Measurements from ENCODE around the gene MED14.
"Not testable (repeated sequence)": the region's sequence is repeated elsewhere in the genome, so short reads cannot be mapped to it uniquely, and the experiment has no call there.

Gene MED14

GRCh38 chrX:40759374-40759773, 24.0 kb upstream of the MED14 start:
- Histone ChIP-seq H3K27ac (ENCODE audit: low read depth, low read length) (no peak overlapping the region), H3K9ac (ENCODE audit: low read depth, low read length) (no peak overlapping the region), H3K36me3 (ENCODE audit: control insufficient read depth, insufficient read depth, low read length) (no peaks in the 10 kb centered on the region), H3K9me3 (ENCODE audit: control insufficient read depth, insufficient read depth, low read length) (no peaks in the 10 kb centered on the region), H3K27me3 (ENCODE audit: control insufficient read depth, insufficient read depth, low read length) (no peaks in the 10 kb centered on the region), H3K4me1 (ENCODE audit: control insufficient read depth, insufficient read depth, low read length) (no peaks in the 10 kb centered on the region), H3K4me3 (ENCODE audit: low read depth, low read length) (no peak overlapping the region)

GRCh38 chrX:40757058-40757457, 21.7 kb upstream of the MED14 start:
- Histone ChIP-seq H3K9ac (ENCODE audit: low read depth, low read length) (no peak overlapping the region), H3K27ac (ENCODE audit: low read depth, low read length) (no peak overlapping the region), H3K36me3 (ENCODE audit: control insufficient read depth, insufficient read depth, low read length) (no peaks in the 10 kb centered on the region), H3K9me3 (ENCODE audit: control insufficient read depth, insufficient read depth, low read length) (peaks cover 3% of the 10 kb centered on the region; the same call in 1 of the 2 replicates), H3K4me1 (ENCODE audit: control insufficient read depth, insufficient read depth, low read length) (no peaks in the 10 kb centered on the region), H3K27me3 (ENCODE audit: control insufficient read depth, insufficient read depth, low read length) (no peaks in the 10 kb centered on the region), H3K4me3 (ENCODE audit: low read depth, low read length) (no peak overlapping the region)

GRCh38 chrX:40755291-40756249, 20.2 kb upstream of the MED14 start:
- Histone ChIP-seq H3K4me1 (ENCODE audit: control insufficient read depth, insufficient read depth, low read length) (no peaks in the 10 kb centered on the region), H3K27ac (ENCODE audit: low read depth, low read length) (no peak overlapping the region), H3K9me3 (ENCODE audit: control insufficient read depth, insufficient read depth, low read length) (peaks cover 5% of the 10 kb centered on the region; the same call in 1 of the 2 replicates), H3K36me3 (ENCODE audit: control insufficient read depth, insufficient read depth, low read length) (no peaks in the 10 kb centered on the region), H3K27me3 (ENCODE audit: control insufficient read depth, insufficient read depth, low read length) (no peaks in the 10 kb centered on the region), H3K4me3 (ENCODE audit: low read depth, low read length) (no peak overlapping the region), H3K9ac (ENCODE audit: low read depth, low read length) (no peak overlapping the region)

GRCh38 chrX:40749681-40750494, 14.5 kb upstream of the MED14 start:
- Histone ChIP-seq H3K36me3 (ENCODE audit: control insufficient read depth, insufficient read depth, low read length) (no peaks in the 10 kb centered on the region), H3K4me3 (ENCODE audit: low read depth, low read length) (no peak overlapping the region), H3K27me3 (ENCODE audit: control insufficient read depth, insufficient read depth, low read length) (no peaks in the 10 kb centered on the region), H3K4me1 (ENCODE audit: control insufficient read depth, insufficient read depth, low read length) (no peaks in the 10 kb centered on the region), H3K27ac (ENCODE audit: low read depth, low read length) (no peak overlapping the region), H3K9ac (ENCODE audit: low read depth, low read length) (no peak overlapping the region), H3K9me3 (ENCODE audit: control insufficient read depth, insufficient read depth, low read length) (peaks cover 5% of the 10 kb centered on the region; the same call in 1 of the 2 replicates)

- H3K9me3 ChIP-seq (ENCODE audit: control insufficient read depth, insufficient read depth, low read length) = peaks cover 5% of the 10 kb centered on the region; the same call in 1 of the 2 replicates
- no peaks in the 10 kb centered on the region for H3K27me3 ChIP-seq (ENCODE audit: control insufficient read depth, insufficient read depth, low read length)
- no peaks in the 10 kb centered on the region for H3K36me3 ChIP-seq (ENCODE audit: control insufficient read depth, insufficient read depth, low read length)
- H3K9ac ChIP-seq (ENCODE audit: low read depth, low read length) = no peak overlapping the region
- no peak overlapping the region for H3K27ac ChIP-seq (ENCODE audit: low read depth, low read length)
- no peaks in the 10 kb centered on the region for H3K4me1 ChIP-seq (ENCODE audit: control insufficient read depth, insufficient read depth, low read length)
- no peak overlapping the region for H3K4me3 ChIP-seq (ENCODE audit: low read depth, low read length)
These were observed 13.6 kb upstream of the MED14 start for GRCh38 chrX:40748977-40749376.

GRCh38 chrX:40746521-40746920, 11.2 kb upstream of the MED14 start:
- H3K27me3 ChIP-seq (ENCODE audit: control insufficient read depth, insufficient read depth, low read length) = no peaks in the 10 kb centered on the region
- no peak overlapping the region for H3K9ac ChIP-seq (ENCODE audit: low read depth, low read length)
- H3K4me3 ChIP-seq (ENCODE audit: low read depth, low read length) = no peak overlapping the region
- no peaks in the 10 kb centered on the region for H3K36me3 ChIP-seq (ENCODE audit: control insufficient read depth, insufficient read depth, low read length)
- no peaks in the 10 kb centered on the region for H3K4me1 ChIP-seq (ENCODE audit: control insufficient read depth, insufficient read depth, low read length)
- H3K9me3 ChIP-seq (ENCODE audit: control insufficient read depth, insufficient read depth, low read length) = peaks cover 5% of the 10 kb centered on the region; the same call in 1 of the 2 replicates
- no peak overlapping the region for H3K27ac ChIP-seq (ENCODE audit: low read depth, low read length)

- Histone ChIP-seq H3K27ac (ENCODE audit: low read depth, low read length) (peak overlapping the region; percentile 94), H3K27me3 (ENCODE audit: control insufficient read depth, insufficient read depth, low read length) (no peaks in the 10 kb centered on the region), H3K9ac (ENCODE audit: low read depth, low read length) (peak overlapping the region; percentile 62; the same call in 1 of the 2 replicates), H3K4me1 (ENCODE audit: control insufficient read depth, insufficient read depth, low read length) (no peaks in the 10 kb centered on the region), H3K36me3 (ENCODE audit: control insufficient read depth, insufficient read depth, low read length) (peaks cover 3% of the 10 kb centered on the region; the same call in 1 of the 2 replicates), H3K9me3 (ENCODE audit: control insufficient read depth, insufficient read depth, low read length) (peaks cover 3% of the 10 kb centered on the region; the same call in 1 of the 2 replicates), H3K4me3 (ENCODE audit: low read depth, low read length) (peak overlapping the region; percentile 72)
These were observed 796 bp upstream of the MED14 start for GRCh38 chrX:40736170-40736505.

DNA sequence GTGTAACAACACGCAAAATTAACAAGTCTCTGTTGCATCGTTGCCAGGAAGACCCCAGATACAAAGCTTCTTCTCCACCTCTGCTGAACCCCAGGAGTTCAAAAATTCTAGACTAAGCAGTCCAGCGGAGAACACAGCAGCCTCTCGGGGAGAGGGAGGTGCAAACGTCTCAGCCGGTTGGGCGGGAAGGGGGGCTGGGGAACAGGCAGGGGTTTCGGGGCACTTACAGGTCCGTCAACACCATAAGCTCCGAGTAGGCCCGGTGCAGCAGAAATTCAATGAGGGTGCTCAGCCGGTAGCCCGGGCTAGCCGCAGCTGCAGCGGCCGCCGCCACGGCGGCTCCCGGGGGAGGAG, 394 bp downstream of the MED14 start:
- Histone ChIP-seq H3K36me3 (ENCODE audit: control insufficient read depth, insufficient read depth, low read length) (peaks cover 3% of the 10 kb centered on the region; the same call in 1 of the 2 replicates), H3K9ac (ENCODE audit: low read depth, low read length) (peak overlapping the region; percentile 51), H3K9me3 (ENCODE audit: control insufficient read depth, insufficient read depth, low read length) (peaks cover 3% of the 10 kb centered on the region; the same call in 1 of the 2 replicates), H3K4me3 (ENCODE audit: low read depth, low read length) (peak overlapping the region; percentile 72), H3K27ac (ENCODE audit: low read depth, low read length) (peak overlapping the region; percentile 94), H3K4me1 (ENCODE audit: control insufficient read depth, insufficient read depth, low read length) (peaks cover 4% of the 10 kb centered on the region; the same call in 1 of the 2 replicates), H3K27me3 (ENCODE audit: control insufficient read depth, insufficient read depth, low read length) (no peaks in the 10 kb centered on the region)

GRCh38 chrX:40733706-40734105, 1.6 kb downstream of the MED14 start:
- Histone ChIP-seq H3K36me3 (ENCODE audit: control insufficient read depth, insufficient read depth, low read length) (peaks cover 8% of the 10 kb centered on the region; the same call in 1 of the 2 replicates), H3K27ac (ENCODE audit: low read depth, low read length) (no peak overlapping the region)

DNA sequence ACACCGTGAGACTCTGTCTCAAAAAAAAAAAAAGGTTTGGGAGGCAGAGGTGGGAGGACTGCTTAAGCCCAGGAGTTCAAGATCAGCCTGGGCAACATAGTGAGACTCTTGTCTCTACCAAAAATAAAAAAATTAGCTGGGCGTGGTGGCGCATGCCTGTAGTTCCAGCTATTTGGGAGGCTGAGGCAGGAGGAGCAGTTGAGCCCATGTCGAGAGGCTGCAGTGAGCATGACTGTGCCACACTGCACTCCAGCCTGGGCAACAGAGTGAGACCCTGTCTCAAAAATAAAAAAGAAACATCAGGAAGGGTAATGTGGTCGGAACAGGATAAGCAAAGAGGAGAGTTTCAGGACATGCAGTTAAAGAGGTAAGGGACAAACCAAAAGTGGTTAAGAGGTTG, 2.8 kb downstream of the MED14 start:
- not testable (repeated sequence) for H3K9me3 ChIP-seq (ENCODE audit: control insufficient read depth, insufficient read depth, low read length); H3K27ac ChIP-seq (ENCODE audit: low read depth, low read length); H3K27me3 ChIP-seq (ENCODE audit: control insufficient read depth, insufficient read depth, low read length); H3K9ac ChIP-seq (ENCODE audit: low read depth, low read length); H3K4me1 ChIP-seq (ENCODE audit: control insufficient read depth, insufficient read depth, low read length)
- Histone ChIP-seq H3K36me3 (ENCODE audit: control insufficient read depth, insufficient read depth, low read length) (peaks cover 15% of the 10 kb centered on the region), H3K4me3 (ENCODE audit: low read depth, low read length) (peak overlapping the region; percentile 72; the same call in 1 of the 2 replicates)

More at GRCh38 chrX:40733706-40734105, 1.6 kb downstream of the MED14 start:
- Histone ChIP-seq H3K4me3 (ENCODE audit: low read depth, low read length) (peak overlapping the region; percentile 72), H3K27me3 (ENCODE audit: control insufficient read depth, insufficient read depth, low read length) (no peaks in the 10 kb centered on the region), H3K9me3 (ENCODE audit: control insufficient read depth, insufficient read depth, low read length) (no peaks in the 10 kb centered on the region), H3K4me1 (ENCODE audit: control insufficient read depth, insufficient read depth, low read length) (peaks cover 4% of the 10 kb centered on the region; the same call in 1 of the 2 replicates), H3K9ac (ENCODE audit: low read depth, low read length) (peak overlapping the region; percentile 51; the same call in 1 of the 2 replicates)
